B cell (primary cell): ENCODE measurements around the gene RAB8A.

Experiments used
- CTCF ChIP-seq: fragments of 200-600 bp; IDR thresholded peaks from one replicate; pipeline ENCODE4 v1.8.0; 2022; ENCODE audit warnings: antibody characterized with exemption, mild to moderate bottlenecking
- EZH2 ChIP-seq: IDR thresholded peaks from 2 replicates; pipeline ENCODE4 v1.6.1; 2012; ENCODE audit warnings: borderline replicate concordance, low read depth, mild to moderate bottlenecking, moderate library complexity, low read length; ENCODE audit not compliant: insufficient read depth, poor library complexity, severe bottlenecking

- TF ChIP-seq CTCF (no peak), EZH2 (no peak)
These were observed 13.3 kb upstream of the RAB8A start for GRCh38 chr19:16098416-16098768.
